Measurements from ENCODE around the gene HIRA. TPM values are rescaled to one million over a fixed set of nuclear protein-coding genes. Genes with fewer than 3 reads are reported as not detected.

HIRA gene
- total and polyA plus RNA-seq, 2 experiments from 2014 or later = 9.4 to 58.3 TPM

GRCh38 chr22:19317865-19318264, 113.7 kb downstream of the HIRA start:
- no peaks in the 10 kb centered on the region for H3K27me3 ChIP-seq (ENCODE audit: insufficient read depth)

More at GRCh38 chr22:19317865-19318264, 113.7 kb downstream of the HIRA start:
- no peaks in the 10 kb centered on the region for H3K4me1 Mint-ChIP-seq
- peaks cover 73% of the 10 kb centered on the region for H3K9me3 Mint-ChIP-seq
- H3K27ac Mint-ChIP-seq = no peak overlapping the region
- Histone ChIP-seq H3K4me1 (ENCODE audit: insufficient read depth) (no peaks in the 10 kb centered on the region), H4K20me1 (replicated peaks; ENCODE audit: insufficient read depth) (no peaks in the 10 kb centered on the region), H3K9me2 (ENCODE audit: insufficient read depth) (no peaks in the 10 kb centered on the region), H3K79me2 (replicated peaks; ENCODE audit: insufficient read depth) (no peaks in the 10 kb centered on the region), H2AFZ (no peak overlapping the region), H3K27ac (ENCODE audit: low read depth) (no peak overlapping the region), H3K36me3 (ENCODE audit: insufficient read depth) (no peaks in the 10 kb centered on the region), H3K4me2 (no peak overlapping the region), H3F3A (replicated peaks; ENCODE audit: low read depth) (no peaks in the 10 kb centered on the region), H3K4me3 (no peak overlapping the region)
- ATAC-seq (no peak), DNase-seq (ENCODE audit: low spot score) (no peak)
- H3K4me3 Mint-ChIP-seq = no peak overlapping the region
- TF ChIP-seq ZNF114 (CRISPR knock-in tag; IDR thresholded peaks at IDR 0.05) (no peak), CREB1 (CRISPR knock-in tag; IDR thresholded peaks at IDR 0.05; ENCODE audit: low read depth) (no peak), ETS1 (IDR thresholded peaks at IDR 0.05) (no peak), STAT1 (IDR thresholded peaks at IDR 0.05; ENCODE audit: unreplicated experiment) (no peak), ZNF462 (CRISPR knock-in tag; IDR thresholded peaks at IDR 0.05) (no peak), CTCF (conservative IDR thresholded peaks at IDR 0.05; ENCODE audit: low read depth in 2 of 2) (no peak), POLR2AphosphoS5 (IDR thresholded peaks at IDR 0.05; ENCODE audit: low read depth) (no peak), EZH2 (IDR thresholded peaks at IDR 0.05; ENCODE audit: low read depth, unreplicated experiment) (no peak), NANOG (IDR thresholded peaks at IDR 0.05; ENCODE audit: borderline replicate concordance) (no peak), EZH2phosphoT487 (IDR thresholded peaks at IDR 0.05; ENCODE audit: unreplicated experiment) (no peak), JUNB (IDR thresholded peaks at IDR 0.05; ENCODE audit: unreplicated experiment) (no peak), ZNF331 (CRISPR knock-in tag; IDR thresholded peaks at IDR 0.05; ENCODE audit: low read depth) (no peak), REST (IDR thresholded peaks at IDR 0.05; ENCODE audit: unreplicated experiment) (no peak)
- H3K36me3 Mint-ChIP-seq (ENCODE audit: low read depth) = peaks cover 22% of the 10 kb centered on the region
- H3K27me3 Mint-ChIP-seq (ENCODE audit: insufficient read depth, low read depth, poor library complexity) = peaks cover 4% of the 10 kb centered on the region
